Stimulated activated CD4-positive, alpha-beta T cell treated with anti-CD3 and anti-CD28 coated beads, Interleukin-2, amount 100 ng/mL, for 4 hours (primary cell): ENCODE measurements around the gene CDH22.

Experiments used
- DNase-seq: peaks from one replicate; pipeline ENCODE4 v3.0.0-alpha.2; 2020; ENCODE audit warnings: low read depth

Gene CDH22

GRCh38 chr20:46240065-46240464 lies 68.2 kb downstream of the CDH22 start:
- no peak for DNase-seq

- DNase-seq: no peak
Measured at GRCh38 chr20:46237736-46238135, 70.6 kb downstream of the CDH22 start.

- DNase-seq: no peak
Measured at GRCh38 chr20:46237227-46237626, 71.1 kb downstream of the CDH22 start.

DNA sequence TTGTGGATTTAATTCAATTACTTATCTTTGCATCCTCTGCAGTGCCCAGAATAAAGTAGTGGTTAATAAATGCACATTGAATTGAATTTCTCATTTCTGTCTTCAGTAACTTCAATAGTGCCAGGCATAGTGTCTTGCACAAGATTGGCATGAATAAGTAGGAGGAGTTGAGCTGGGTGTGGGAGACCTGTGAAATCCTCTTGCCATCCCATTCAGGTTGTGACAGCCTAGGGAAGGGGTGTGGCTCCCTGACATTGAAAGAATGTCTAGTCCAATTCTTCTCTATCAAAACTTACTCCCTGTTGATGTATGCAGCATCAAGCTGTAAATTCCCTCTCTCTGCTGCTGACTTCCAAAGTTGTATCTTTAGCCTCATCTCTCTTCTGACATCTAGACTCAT lies 73.2 kb downstream of the CDH22 start:
- DNase-seq: no peak

DNA sequence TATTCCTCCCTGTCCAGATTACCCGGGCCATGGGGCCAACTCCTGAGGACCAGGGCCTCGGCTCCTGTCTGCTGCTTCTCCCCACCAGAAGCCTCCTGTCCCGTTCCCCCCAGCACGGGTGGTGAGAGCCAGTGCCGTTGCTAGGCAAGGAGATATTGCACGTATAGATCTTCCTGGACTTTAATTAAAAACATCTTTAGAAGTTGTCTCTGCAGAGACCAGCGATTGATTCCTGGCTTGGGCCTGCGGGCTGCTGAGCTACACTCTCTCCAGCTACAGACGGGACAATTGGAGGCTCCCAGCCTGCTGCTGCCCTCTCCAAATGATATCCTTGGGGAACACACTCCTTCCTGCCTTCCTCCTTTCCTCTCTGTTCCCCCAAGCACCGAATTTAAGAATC lies 74.6 kb downstream of the CDH22 start:
- DNase-seq: no peak

GRCh38 chr20:46232539-46232938 lies 75.8 kb downstream of the CDH22 start:
- DNase-seq: no peak

DNA sequence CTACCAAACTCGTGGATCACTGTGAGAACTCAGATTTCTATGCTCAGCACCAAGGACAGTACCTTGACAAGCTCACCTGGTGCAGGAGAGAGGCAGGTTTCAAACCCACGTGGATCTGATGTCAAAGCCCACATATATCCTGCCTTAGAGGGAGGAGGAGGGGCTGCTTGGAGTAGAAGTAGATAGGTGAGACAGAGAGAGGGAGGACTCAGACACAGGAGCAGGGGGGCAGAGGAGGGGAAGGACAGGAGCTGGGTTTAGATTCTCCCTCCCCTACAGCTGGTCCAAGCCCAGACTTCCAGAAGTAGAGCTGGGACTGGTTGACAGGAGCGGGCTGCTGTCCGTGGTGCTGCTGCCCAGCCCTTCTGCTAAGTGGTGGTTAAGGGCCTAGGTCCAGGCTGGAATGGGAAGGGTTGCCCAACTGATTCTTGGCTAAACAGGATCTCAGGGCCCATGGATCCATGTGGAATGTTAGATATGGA lies 77.5 kb downstream of the CDH22 start:
- DNase-seq: no peak

DNA sequence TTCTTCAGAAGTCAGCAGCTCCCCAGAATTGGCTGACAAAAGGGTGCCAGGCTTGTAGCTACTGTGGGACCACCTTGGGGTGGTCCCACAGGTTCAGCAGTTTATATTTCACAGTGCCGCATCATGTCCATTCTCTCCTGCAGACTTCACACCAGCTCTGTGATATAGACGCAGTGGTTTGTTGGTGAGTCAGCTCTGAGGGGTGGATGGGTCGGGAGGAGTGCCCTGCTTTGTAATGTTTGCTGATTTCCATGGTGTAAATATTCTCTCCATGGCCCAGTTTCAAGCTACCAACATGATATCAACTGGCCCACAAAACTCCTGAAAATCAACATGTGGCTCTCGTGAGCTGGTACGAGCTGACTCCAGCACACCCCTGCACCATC lies 78.2 kb downstream of the CDH22 start:
- DNase-seq: no peak

- no peak for DNase-seq
Measured at GRCh38 chr20:46229478-46230105, 78.7 kb downstream of the CDH22 start.

DNA sequence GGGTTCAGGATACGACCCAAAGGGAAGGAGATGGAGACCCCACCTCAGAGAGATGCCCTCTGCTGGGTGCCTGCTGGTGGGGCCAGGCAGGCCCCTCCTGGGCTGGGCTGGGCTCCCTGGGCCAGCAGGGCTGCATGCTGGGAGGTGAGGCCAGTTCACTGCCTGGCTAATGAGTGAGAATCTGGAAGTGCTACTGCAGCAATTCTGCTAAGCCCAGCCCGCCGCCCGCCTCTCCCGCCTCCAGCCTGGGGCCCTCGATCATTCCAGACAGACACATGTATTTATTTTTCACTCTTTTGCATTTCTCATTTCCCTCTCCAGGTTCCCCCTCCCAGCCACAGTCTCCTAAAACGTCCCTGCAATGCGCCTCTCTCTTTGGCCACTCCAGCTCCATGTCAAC lies 79.6 kb downstream of the CDH22 start:
- no peak for DNase-seq

GRCh38 chr20:46227272-46227767 lies 81.0 kb downstream of the CDH22 start:
- DNase-seq: no peak

GRCh38 chr20:46226602-46227001 lies 81.7 kb downstream of the CDH22 start:
- DNase-seq: no peak

- DNase-seq: no peak
Measured at GRCh38 chr20:46222521-46223007, 85.7 kb downstream of the CDH22 start.

- no peak for DNase-seq
Measured at GRCh38 chr20:46221256-46221833, 87.0 kb downstream of the CDH22 start.

DNA sequence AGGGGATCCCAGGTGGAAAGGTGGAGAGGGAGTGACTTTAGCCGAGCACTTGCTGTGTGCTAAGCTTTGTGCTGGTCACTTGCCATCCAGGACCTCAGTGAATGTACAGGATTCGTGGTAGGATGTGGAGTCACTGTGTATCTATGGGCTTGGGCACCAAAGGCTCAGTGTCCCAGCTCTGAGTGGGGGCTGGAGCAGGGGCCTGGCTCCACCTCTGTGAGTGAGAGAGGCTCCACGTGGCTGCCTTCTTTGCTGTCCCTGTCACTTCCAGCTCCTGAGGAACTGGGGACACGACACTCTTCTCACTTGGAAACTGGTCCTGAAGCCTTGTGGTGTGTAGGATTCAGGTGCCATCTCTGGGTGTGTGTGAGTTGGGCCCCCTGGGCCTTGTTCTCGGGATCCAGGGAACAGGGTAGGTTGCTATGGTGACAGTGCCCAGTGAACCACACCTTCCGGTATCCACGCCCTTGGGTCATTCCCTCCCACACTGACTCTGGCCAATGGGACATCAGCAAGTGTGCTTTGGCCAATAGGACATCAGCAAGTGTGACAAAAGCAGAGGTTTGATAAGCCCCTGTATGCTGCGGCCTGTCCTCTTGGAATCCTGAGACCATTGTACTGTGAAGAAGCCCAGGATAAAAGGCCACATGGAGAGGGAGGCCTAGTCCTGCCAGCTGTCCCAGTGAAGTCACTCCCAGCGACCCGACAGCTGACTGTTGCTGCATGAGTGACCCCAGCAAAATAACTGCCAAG lies 87.7 kb downstream of the CDH22 start:
- no peak for DNase-seq

GRCh38 chr20:46219920-46220319 lies 88.4 kb downstream of the CDH22 start:
- no peak for DNase-seq

- DNase-seq: no peak
Measured at GRCh38 chr20:46219190-46219589, 89.1 kb downstream of the CDH22 start.

DNA sequence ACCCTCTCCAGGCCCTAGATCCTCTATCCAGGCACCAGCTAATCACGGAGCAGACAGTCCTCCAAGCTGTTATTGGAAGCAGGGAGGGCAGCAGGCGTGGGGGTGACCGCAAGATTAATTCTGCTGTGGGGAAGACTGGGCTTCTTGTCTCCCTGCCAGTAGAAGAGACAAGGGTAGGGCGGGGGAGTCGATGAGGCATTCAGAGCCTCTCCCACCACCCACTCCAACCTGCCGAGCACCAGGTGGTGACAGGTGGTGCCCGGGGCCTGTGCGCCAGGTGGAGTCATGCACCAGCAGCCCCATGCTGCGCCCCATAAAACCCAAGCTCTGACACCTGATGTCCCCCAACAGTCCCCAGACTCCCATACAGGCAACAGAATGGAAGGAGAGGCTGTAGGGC lies 89.6 kb downstream of the CDH22 start:
- no peak for DNase-seq

GRCh38 chr20:46217583-46217982 lies 90.7 kb downstream of the CDH22 start:
- no peak for DNase-seq

GRCh38 chr20:46216770-46217464 lies 91.4 kb downstream of the CDH22 start:
- DNase-seq: no peak

- no peak for DNase-seq
Measured at GRCh38 chr20:46215913-46216707, 92.2 kb downstream of the CDH22 start.
